H1 (cell line): Measurements from ENCODE around the gene TSPAN3.

ENCODE experiments used
- POLR2A ChIP-seq, 2 experiments: IDR thresholded peaks; 1 replicate in 1 of 2; 2 replicates in 1 of 2; pipeline ENCODE4 v1.6.1; 2011; ENCODE audit warnings: low read depth in 2 of 2, low read length in 2 of 2, mild to moderate bottlenecking in 2 of 2; ENCODE audit errors: control extremely low read depth in 1 of 2
- TAF1 ChIP-seq: IDR thresholded peaks from 2 replicates; pipeline ENCODE4 v1.6.1; 2011; ENCODE audit warnings: mild to moderate bottlenecking, low read depth, low read length
- TF ChIP-seq, protein P1 (sequence below), 3 experiments: IDR thresholded peaks; 1 replicate in 2 of 3; 2 replicates in 1 of 3; pipeline versions ENCODE4 v1.5.1 to v1.6.1; 2011; ENCODE audit warnings: low read length in 3 of 3, mild to moderate bottlenecking in 3 of 3, inconsistent platforms in 2 of 3, low read depth in 1 of 3, moderate library complexity in 1 of 3; ENCODE audit not compliant: insufficient read depth in 1 of 3; ENCODE audit errors: control extremely low read depth in 1 of 3

DNA sequence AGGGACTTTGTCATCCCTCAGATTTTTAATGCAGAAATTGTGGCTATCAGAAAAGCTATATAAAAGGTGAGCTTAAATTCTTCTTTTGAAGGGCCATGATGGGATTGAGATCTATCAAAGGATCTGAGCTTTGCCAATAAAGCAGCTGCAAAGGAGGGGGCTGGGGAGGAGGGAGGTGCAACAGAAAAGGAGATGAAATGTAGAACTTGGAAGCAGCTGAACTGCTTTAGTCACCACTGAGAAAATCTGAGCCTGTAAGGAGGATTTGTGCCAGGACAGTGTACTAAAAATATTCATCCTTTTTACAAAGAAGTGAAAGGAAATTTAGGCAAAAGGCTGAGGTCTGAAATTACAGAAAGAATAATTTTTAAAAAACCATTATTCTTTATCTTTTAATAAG is 10.4 kb downstream of the TSPAN3 start:
- TF ChIP-seq POLR2A (IDR thresholded peaks at IDR 0.05; ENCODE audit: control extremely low read depth in 1 of 2, low read depth in 2 of 2, low read length in 2 of 2) (no peak), TAF1 (no peak)
- TF ChIP-seq, protein P1, sequence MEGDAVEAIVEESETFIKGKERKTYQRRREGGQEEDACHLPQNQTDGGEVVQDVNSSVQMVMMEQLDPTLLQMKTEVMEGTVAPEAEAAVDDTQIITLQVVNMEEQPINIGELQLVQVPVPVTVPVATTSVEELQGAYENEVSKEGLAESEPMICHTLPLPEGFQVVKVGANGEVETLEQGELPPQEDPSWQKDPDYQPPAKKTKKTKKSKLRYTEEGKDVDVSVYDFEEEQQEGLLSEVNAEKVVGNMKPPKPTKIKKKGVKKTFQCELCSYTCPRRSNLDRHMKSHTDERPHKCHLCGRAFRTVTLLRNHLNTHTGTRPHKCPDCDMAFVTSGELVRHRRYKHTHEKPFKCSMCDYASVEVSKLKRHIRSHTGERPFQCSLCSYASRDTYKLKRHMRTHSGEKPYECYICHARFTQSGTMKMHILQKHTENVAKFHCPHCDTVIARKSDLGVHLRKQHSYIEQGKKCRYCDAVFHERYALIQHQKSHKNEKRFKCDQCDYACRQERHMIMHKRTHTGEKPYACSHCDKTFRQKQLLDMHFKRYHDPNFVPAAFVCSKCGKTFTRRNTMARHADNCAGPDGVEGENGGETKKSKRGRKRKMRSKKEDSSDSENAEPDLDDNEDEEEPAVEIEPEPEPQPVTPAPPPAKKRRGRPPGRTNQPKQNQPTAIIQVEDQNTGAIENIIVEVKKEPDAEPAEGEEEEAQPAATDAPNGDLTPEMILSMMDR (IDR thresholded peaks at IDR 0.05; ENCODE audit: control extremely low read depth in 1 of 3, insufficient read depth in 1 of 3, low read depth in 1 of 3, low read length in 3 of 3): no peak
